ENCODE data around the gene MIER3.

GRCh38 chr5:56987171-56987570, 35.2 kb upstream of the MIER3 start:
- no peak for TF ChIP-seq CTCF (IDR thresholded peaks at IDR 0.05)
- no peak for TF ChIP-seq POLR2A (IDR thresholded peaks at IDR 0.05)
- TF ChIP-seq EP300 (IDR thresholded peaks at IDR 0.05) = no peak

Measured in tibial nerve (tissue), 4 donors.